SJSA1 (cell line): ENCODE measurements around the gene CDC42BPB. TPM values are rescaled to one million over a fixed set of nuclear protein-coding genes. Genes with fewer than 3 reads are reported as not detected.

ENCODE experiments used
- DNase-seq, 2 experiments: peaks; one replicate each; pipeline ENCODE4 v3.0.0-alpha.2; 2015 to 2020; ENCODE audit warnings: low spot score in 2 of 2, low read depth in 1 of 2
- H3K27ac ChIP-seq: fragments of 250-450 bp; sonication (Bioruptor Pico); 2 replicates; pipeline ENCODE4 v1.5.1; 2020; ENCODE audit warnings: mild to moderate bottlenecking, moderate library complexity
- H3K27me3 ChIP-seq: fragments of 250-450 bp; sonication (Bioruptor Pico); replicated peaks from 2 replicates; pipeline ENCODE4 v1.5.1; 2020; ENCODE audit warnings: mild to moderate bottlenecking, moderate library complexity
- H3K36me3 ChIP-seq: fragments of 250-450 bp; sonication (Bioruptor Pico); 2 replicates; pipeline ENCODE4 v1.5.1; 2020; ENCODE audit warnings: mild to moderate bottlenecking
- H3K4me1 ChIP-seq: fragments of 250-450 bp; sonication (Bioruptor Pico); replicated peaks from 2 replicates; pipeline ENCODE4 v1.6.1; 2021; ENCODE audit warnings: mild to moderate bottlenecking
- H3K4me3 ChIP-seq: fragments of 250-450 bp; sonication (Bioruptor Pico); 2 replicates; pipeline ENCODE4 v1.5.1; 2020; ENCODE audit warnings: mild to moderate bottlenecking
- H3K9me3 ChIP-seq: fragments of 250-450 bp; sonication (Bioruptor Pico); replicated peaks from 2 replicates; pipeline ENCODE4 v1.5.1; 2020; ENCODE audit warnings: mild to moderate bottlenecking
- total RNA-seq: library from RNA; depleted of rRNA; stranded (reverse); fragments of >200 nt; shearing (Covaris generic); gene quantifications from 2 replicates; pipeline ENCODE4 v1.2.3, GENCODE V29; 2014

The CDC42BPB gene
- total RNA-seq, 1 experiment from 2014 or later, result 56.5 TPM

- no peak overlapping the region for H3K27ac ChIP-seq
- no peak for DNase-seq
- H3K4me1 ChIP-seq, result peaks cover 65% of the 10 kb centered on the region
- no peak overlapping the region for H3K4me3 ChIP-seq
- peaks cover 7% of the 10 kb centered on the region for H3K36me3 ChIP-seq
- no peaks in the 10 kb centered on the region for H3K9me3 ChIP-seq
- no peaks in the 10 kb centered on the region for H3K27me3 ChIP-seq
Observed at GRCh38 chr14:103019236-103019635, 38.1 kb downstream of the CDC42BPB start.

DNA sequence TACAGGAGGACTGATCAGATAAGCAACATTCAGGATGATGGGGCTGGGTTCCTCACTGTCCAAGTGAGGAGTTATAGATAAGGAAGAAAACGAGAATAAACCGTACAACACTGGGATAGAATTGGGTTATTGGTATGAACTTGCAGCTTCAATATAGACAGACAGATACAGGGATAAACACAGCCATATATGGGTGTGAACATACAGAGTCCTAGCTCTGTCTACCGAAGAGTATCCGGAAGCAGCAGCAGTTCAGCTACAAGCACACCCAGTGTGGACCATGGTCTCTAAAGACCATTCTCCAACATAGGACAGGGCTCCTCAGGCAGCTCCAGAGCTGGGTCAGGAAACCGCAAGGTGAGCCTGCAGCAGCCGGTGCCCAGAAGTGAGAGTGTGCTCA is 40.8 kb downstream of the CDC42BPB start:
- peaks cover 44% of the 10 kb centered on the region for H3K4me1 ChIP-seq
- H3K36me3 ChIP-seq, result peaks cover 9% of the 10 kb centered on the region
- H3K27ac ChIP-seq, result no peak overlapping the region
- no peak overlapping the region for H3K4me3 ChIP-seq
- DNase-seq, result no peak
- no peaks in the 10 kb centered on the region for H3K27me3 ChIP-seq
- H3K9me3 ChIP-seq, result no peaks in the 10 kb centered on the region

DNA sequence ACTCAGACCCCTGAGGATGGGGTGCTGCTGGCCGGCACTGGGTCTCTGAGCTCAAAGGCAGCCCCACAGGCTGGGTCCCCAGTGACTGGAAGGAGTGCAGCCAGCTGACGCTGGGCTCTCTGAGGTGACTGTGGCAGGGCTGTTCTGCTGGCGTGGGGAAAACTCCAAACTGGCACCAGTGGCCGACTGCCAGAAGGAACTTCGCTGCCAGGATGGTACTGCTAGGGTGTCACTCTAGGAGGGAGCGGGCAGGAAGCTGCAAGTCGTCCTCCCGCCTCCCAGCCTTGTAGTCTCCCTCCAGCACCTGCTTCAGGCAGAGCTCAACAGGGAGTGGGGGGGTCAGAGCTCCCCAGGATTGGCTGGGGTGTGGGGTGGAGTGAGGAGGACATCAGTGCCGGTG is 41.3 kb downstream of the CDC42BPB start:
- H3K4me3 ChIP-seq, result no peak overlapping the region
- H3K36me3 ChIP-seq, result peaks cover 14% of the 10 kb centered on the region
- no peak for DNase-seq
- no peaks in the 10 kb centered on the region for H3K27me3 ChIP-seq
- no peak overlapping the region for H3K27ac ChIP-seq
- peaks cover 44% of the 10 kb centered on the region for H3K4me1 ChIP-seq
- no peaks in the 10 kb centered on the region for H3K9me3 ChIP-seq

DNA sequence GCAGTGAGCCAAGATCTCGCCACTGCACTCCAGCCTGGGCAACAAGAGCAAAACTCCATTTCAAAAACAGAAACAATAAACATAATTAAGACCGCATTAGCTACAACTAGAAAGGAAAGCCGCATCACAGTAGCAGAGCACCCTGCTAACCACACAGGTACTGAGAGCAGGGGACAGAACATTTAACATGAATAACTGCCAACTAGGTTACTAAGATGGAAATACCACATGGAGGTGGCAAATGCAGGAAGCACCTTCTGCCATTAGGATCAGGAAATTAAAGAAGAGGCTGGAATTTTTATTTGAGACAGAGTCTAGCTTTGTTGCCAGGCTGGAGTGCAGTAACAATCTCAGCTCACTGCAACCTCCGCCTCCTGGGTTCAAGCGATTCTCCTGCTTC is 41.9 kb downstream of the CDC42BPB start:
- no peaks in the 10 kb centered on the region for H3K9me3 ChIP-seq
- H3K4me1 ChIP-seq, result peaks cover 44% of the 10 kb centered on the region
- no peaks in the 10 kb centered on the region for H3K27me3 ChIP-seq
- H3K27ac ChIP-seq, result no peak overlapping the region
- H3K36me3 ChIP-seq, result peaks cover 18% of the 10 kb centered on the region
- DNase-seq, result no peak
- no peak overlapping the region for H3K4me3 ChIP-seq

- Histone ChIP-seq H3K27me3 (no peaks in the 10 kb centered on the region), H3K4me3 (no peak overlapping the region), H3K4me1 (peaks cover 43% of the 10 kb centered on the region), H3K9me3 (no peaks in the 10 kb centered on the region), H3K36me3 (peaks cover 17% of the 10 kb centered on the region), H3K27ac (0 out of 2 replicates have a peak overlapping the region, but pooled peaks have one; percentile 13)
- DNase-seq, result peak in 1 of 2 experiments; percentile 15
Observed at GRCh38 chr14:103014466-103015228, 42.7 kb downstream of the CDC42BPB start.

DNA sequence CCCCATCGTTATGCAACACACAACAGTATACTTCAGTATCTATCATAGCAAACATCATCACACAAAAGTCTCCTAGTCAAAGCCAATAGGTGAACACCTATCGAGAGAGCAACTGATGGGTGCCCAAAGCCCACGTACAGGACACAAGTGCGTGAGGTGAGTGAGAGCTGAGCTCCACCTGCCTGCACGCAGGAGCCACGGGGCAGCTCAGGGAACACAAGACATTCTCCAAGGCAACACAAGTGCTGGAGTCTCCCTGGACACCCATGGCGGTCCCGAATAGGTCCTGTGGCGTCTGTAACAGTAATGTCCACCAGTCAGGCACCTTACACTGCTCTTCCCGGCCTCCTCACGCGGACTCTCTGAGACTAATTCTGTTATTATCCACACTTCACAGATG is 44.3 kb downstream of the CDC42BPB start:
- H3K27me3 ChIP-seq, result no peaks in the 10 kb centered on the region
- DNase-seq, result no peak
- no peak overlapping the region for H3K4me3 ChIP-seq
- peaks cover 47% of the 10 kb centered on the region for H3K4me1 ChIP-seq
- no peaks in the 10 kb centered on the region for H3K9me3 ChIP-seq
- H3K27ac ChIP-seq, result no peak overlapping the region
- H3K36me3 ChIP-seq, result peaks cover 31% of the 10 kb centered on the region

DNA sequence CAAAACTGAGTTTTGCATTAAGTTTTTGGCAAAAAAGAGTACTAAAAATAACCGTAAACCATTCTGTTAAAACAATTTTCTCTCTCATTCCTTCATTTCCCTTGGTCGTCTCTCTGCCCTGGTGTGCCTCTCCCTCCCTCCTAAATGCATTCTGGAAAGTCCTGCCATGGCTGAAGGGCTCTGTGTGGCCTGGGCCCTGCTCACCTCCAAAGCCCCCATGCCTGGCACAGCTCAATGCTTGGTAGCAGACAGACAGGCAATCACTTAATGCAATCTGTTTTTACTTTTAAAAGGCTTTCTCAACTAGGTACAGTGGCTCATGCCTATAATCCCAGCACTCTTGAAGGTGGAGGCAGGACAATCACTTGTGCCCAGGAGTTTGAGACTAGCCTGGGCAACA is 47.8 kb downstream of the CDC42BPB start:
- no peaks in the 10 kb centered on the region for H3K9me3 ChIP-seq
- DNase-seq, result no peak
- peaks cover 38% of the 10 kb centered on the region for H3K4me1 ChIP-seq
- H3K4me3 ChIP-seq, result no peak overlapping the region
- H3K36me3 ChIP-seq, result peaks cover 52% of the 10 kb centered on the region
- H3K27me3 ChIP-seq, result no peaks in the 10 kb centered on the region
- H3K27ac ChIP-seq, result peak overlapping the region; percentile 64

DNA sequence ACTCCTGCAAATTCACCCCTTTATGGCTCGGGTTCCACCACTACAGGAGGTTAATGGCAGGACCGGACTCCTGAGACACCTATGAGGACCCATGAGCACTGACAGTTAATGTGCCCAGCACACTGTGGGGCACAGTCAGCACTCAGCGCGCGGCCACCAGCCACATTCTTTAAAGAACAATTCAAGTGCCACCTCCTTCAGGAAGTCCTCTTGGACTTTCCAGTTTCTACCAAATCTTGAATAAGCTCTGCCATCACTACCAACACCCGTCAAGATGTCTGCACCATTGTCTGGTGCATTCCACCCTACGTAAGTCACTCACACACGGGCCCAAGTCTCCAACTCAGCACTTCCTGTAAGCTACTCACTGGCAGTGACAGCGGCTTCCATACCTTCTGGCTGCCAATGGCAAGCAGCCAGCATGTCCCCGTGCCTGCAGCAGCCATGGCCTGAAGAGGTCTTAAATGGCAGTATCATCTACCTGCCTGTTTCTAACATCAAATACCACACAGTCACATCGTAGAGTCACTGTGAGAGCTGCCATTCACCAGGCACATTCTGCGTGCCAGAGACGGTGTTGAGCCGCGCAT is 48.5 kb downstream of the CDC42BPB start:
- DNase-seq, result peak; percentile 26 to 73
- H3K27ac ChIP-seq, result peak overlapping the region; percentile 64
- no peaks in the 10 kb centered on the region for H3K27me3 ChIP-seq

GRCh38 chr14:103008126-103008525 is 49.2 kb downstream of the CDC42BPB start:
- H3K4me1 ChIP-seq, result peaks cover 35% of the 10 kb centered on the region
- no peaks in the 10 kb centered on the region for H3K27me3 ChIP-seq
- no peak overlapping the region for H3K27ac ChIP-seq
- H3K36me3 ChIP-seq, result peaks cover 65% of the 10 kb centered on the region
- H3K4me3 ChIP-seq, result no peak overlapping the region
- no peaks in the 10 kb centered on the region for H3K9me3 ChIP-seq
- DNase-seq, result no peak

More for the DNA sequence above, 48.5 kb downstream of the CDC42BPB start:
- H3K4me3 ChIP-seq, result no peak overlapping the region
- peaks cover 59% of the 10 kb centered on the region for H3K36me3 ChIP-seq
- H3K9me3 ChIP-seq, result no peaks in the 10 kb centered on the region
- H3K4me1 ChIP-seq, result peaks cover 35% of the 10 kb centered on the region

- peaks cover 71% of the 10 kb centered on the region for H3K36me3 ChIP-seq
- H3K4me3 ChIP-seq, result no peak overlapping the region
- no peaks in the 10 kb centered on the region for H3K9me3 ChIP-seq
- no peak overlapping the region for H3K27ac ChIP-seq
- DNase-seq, result no peak
- no peaks in the 10 kb centered on the region for H3K27me3 ChIP-seq
- peaks cover 35% of the 10 kb centered on the region for H3K4me1 ChIP-seq
Observed at GRCh38 chr14:103007555-103007954, 49.8 kb downstream of the CDC42BPB start.

DNA sequence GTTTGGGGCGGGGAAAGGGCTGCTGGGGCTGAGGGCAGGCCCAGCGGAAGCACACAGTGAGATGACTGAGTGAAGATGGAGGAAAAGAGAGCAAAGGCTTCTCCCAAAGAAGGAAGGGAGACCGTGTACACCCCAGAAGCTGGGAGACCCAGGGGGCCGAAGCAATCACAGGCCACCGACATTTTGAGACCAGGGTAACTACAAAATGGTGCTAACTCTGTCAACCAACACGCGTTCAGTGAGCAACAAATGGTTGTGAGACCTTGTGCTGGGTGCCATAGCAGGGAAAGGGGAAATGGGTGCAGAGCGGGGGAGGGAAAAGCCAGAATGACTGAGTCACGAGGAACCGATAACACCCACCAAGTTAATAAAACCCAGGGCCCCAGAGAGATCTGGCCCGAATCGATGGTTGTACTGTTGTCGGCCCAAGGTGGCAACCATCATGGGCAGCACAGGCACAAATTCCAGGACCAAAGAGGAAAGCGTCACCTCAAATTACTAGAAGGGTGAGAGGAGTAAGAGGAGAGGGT is 50.3 kb downstream of the CDC42BPB start:
- Histone ChIP-seq H3K4me3 (no peak overlapping the region), H3K27me3 (no peaks in the 10 kb centered on the region), H3K4me1 (peaks cover 35% of the 10 kb centered on the region), H3K27ac (no peak overlapping the region), H3K9me3 (no peaks in the 10 kb centered on the region), H3K36me3 (peaks cover 76% of the 10 kb centered on the region)
- DNase-seq, result no peak

DNA sequence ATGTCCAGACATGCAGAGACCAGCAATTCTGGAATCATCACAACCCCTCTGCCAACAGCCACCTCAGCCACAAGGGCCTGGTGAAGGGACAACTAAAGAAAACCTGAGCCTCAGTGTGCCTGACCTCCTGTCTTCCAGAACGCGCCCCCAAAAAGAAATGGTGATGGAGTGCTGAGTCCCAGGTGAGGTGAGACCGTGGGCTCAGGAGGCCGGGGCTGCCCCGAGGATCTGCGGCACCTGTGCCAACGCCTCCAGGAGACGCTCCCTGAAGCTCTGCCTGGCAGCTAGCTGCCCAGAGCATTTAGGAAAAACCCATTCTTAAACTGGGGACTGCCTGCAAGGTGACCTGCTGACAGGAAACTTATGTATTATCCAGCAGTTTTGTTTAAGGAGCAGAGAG is 51.2 kb downstream of the CDC42BPB start:
- Histone ChIP-seq H3K27me3 (no peaks in the 10 kb centered on the region), H3K4me1 (peaks cover 26% of the 10 kb centered on the region), H3K27ac (no peak overlapping the region), H3K4me3 (no peak overlapping the region), H3K36me3 (peaks cover 76% of the 10 kb centered on the region), H3K9me3 (no peaks in the 10 kb centered on the region)
- no peak for DNase-seq

DNA sequence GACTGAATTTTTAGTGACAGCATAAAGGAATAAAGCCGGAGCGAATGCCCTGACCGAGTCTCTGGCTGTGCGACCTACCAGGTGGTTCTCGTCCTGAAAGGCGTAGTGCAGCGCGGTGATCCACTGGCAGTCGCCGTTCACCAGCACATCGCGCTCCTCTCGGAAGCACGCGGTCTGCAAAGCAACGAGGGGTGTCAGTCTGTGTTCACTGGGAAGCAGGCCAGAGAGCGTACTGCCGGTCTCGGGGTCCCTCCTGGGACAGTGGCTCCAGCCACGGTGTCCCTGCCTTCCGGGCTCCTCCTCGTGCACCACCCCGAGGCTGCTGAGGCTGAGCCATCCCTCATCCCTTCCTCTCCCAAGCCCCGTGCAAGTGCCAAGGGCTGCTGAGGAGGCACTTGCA is 53.5 kb downstream of the CDC42BPB start:
- no peaks in the 10 kb centered on the region for H3K9me3 ChIP-seq
- H3K27ac ChIP-seq, result no peak overlapping the region
- DNase-seq, result no peak
- H3K27me3 ChIP-seq, result no peaks in the 10 kb centered on the region
- H3K4me1 ChIP-seq, result peaks cover 5% of the 10 kb centered on the region
- H3K36me3 ChIP-seq, result peaks cover 73% of the 10 kb centered on the region
- H3K4me3 ChIP-seq, result no peak overlapping the region

DNA sequence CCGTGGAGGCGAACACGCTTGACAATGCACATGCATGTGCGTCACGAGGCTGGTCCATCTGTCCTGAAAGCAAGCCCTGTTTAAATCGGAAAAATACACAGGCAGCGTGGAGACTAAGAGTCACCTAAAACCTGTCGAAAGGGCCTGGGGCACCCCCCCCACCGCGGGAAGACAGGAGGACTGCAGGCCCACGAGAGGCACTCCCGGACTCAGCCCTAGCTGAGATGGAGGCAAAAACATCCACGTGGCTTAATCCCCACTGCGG is 54.1 kb downstream of the CDC42BPB start:
- peaks cover 4% of the 10 kb centered on the region for H3K4me1 ChIP-seq
- peaks cover 71% of the 10 kb centered on the region for H3K36me3 ChIP-seq
- DNase-seq, result no peak
- H3K27me3 ChIP-seq, result no peaks in the 10 kb centered on the region
- no peak overlapping the region for H3K4me3 ChIP-seq
- H3K9me3 ChIP-seq, result no peaks in the 10 kb centered on the region
- no peak overlapping the region for H3K27ac ChIP-seq
